GM12872 (cell line): ENCODE measurements around the gene LIN9.

Experiments used
- CTCF ChIP-seq: IDR thresholded peaks from 3 replicates; pipeline ENCODE4 v1.5.1; 2011; ENCODE audit warnings: low read depth, mild to moderate bottlenecking, low read length, moderate library complexity; ENCODE audit not compliant: insufficient read depth

Gene LIN9

DNA sequence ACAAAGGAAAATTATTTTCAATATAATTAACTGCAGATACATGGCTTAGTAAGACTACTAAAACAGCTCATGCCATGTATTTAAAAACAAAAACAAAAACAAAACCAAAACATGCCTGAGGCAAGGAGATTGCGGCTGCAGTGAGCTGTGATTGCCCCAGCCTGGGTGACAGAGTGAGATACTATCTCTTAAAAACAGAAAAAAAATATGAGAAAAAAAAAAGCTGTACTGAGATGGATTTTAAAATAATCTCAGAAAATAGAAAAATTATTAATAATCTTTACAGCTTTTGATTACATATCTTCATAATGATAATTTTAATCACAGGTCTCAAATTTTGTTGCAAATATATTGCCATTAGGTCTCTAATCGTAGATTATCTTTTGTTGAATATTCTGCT lies 24.0 kb upstream of the LIN9 start:
- no peak for TF ChIP-seq CTCF

DNA sequence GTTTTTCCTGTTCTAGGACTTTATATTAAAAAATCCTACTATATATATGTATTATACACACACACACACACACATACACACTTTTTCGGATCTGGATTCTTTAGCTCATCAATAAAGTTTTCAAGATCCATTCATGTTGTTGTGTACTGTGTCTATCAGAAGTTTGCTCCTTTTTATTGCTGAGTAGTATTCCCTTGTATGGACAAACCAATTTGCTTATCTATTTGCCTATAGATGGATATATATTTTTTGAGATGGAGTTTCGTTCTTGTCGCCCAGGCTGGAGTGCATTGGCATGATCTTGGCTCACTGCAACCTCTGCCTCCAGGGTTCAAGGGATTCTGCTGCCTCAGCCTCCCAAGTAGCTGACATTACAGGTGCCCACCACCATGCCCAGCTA lies 20.3 kb upstream of the LIN9 start:
- no peak for TF ChIP-seq CTCF

GRCh38 chr1:226327761-226328162 lies 18.8 kb upstream of the LIN9 start:
- TF ChIP-seq CTCF = no peak

DNA sequence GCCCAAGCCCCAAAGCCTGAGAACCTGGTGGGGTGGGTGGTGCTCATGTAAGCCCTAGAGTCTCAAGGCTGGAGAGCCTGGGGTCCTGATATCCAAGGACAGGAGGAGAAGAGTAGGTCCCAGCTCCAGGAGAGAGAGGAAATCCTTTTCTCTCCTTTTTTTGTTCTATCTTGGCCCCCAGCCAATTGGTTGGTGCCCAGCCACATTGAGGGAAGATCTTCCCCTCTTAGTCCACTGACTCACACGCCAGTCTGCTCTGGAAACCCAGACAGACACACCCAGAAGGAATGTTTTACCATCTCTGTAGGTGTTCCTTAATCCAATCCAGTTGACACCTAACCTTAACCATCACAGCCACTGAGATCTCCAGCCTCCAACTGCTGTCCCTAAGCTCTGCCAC lies 16.2 kb upstream of the LIN9 start:
- TF ChIP-seq CTCF = no peak

DNA sequence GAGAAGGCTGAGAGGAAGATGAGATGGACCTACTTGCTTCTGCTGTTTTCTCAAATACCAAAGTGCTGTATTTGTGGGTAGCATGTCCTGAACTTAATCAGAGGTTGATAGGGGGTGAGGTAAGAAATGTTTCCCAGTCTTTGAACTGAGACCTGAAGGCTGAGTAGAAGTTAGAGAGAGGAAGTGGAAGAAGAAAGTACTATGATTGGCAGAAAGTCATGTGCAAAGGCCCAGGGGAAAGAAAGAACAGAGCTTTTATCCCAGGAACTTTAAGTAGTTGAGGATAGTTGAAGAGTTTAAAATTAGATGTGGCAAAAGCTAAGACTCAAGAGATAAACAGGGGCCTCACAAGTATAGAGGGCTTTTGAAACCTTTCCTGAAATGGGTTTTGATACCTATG lies 15.5 kb upstream of the LIN9 start:
- no peak for TF ChIP-seq CTCF

GRCh38 chr1:226322986-226323385 lies 14.0 kb upstream of the LIN9 start:
- no peak for TF ChIP-seq CTCF

- no peak for TF ChIP-seq CTCF
Observed at GRCh38 chr1:226320930-226321329, 12.0 kb upstream of the LIN9 start.

- TF ChIP-seq CTCF = no peak
Observed at GRCh38 chr1:226318471-226318870, 9.5 kb upstream of the LIN9 start.
